Testis (tissue), 3 donors: ENCODE data around the gene SMARCD2. TPM values are rescaled to one million over a fixed set of nuclear protein-coding genes. Genes with fewer than 3 reads are reported as not detected.

ENCODE experiments used
- DNase-seq: peaks from one replicate; pipeline ENCODE4 v3.0.0-alpha.2; 2019
- H3K27ac ChIP-seq, 2 donors: fragments of 200-600 bp; sonication (generic); one replicate each; pipeline ENCODE4 v1.5.1; 2019
- H3K27me3 ChIP-seq: fragments of 200-600 bp; sonication (generic); one replicate; pipeline ENCODE4 v1.5.1; 2019
- H3K36me3 ChIP-seq: fragments of 200-600 bp; sonication (generic); one replicate; pipeline ENCODE4 v1.5.1; 2017; ENCODE audit warnings: low read depth; ENCODE audit errors: missing control alignments
- H3K4me1 ChIP-seq: fragments of 200-600 bp; sonication (generic); one replicate; pipeline ENCODE4 v1.5.1; 2019
- H3K4me3 ChIP-seq, 2 donors: fragments of 200-600 bp; sonication (generic); one replicate each; pipeline ENCODE4 v1.5.1; 2017 to 2019
- H3K9me3 ChIP-seq: fragments of 200-600 bp; sonication (generic); one replicate; pipeline ENCODE4 v1.5.1; 2017
- CTCF ChIP-seq, 3 experiments: fragments of 450-650 bp in 2 of 3; fragments of 200-600 bp in 1 of 3; sonication (generic) in 1 of 3; IDR thresholded peaks; one replicate each; pipeline ENCODE4 v1.5.1; 2016 to 2019; ENCODE audit warnings: antibody characterized with exemption in 3 of 3, mild to moderate bottlenecking in 2 of 3, moderate library complexity in 1 of 3
- POLR2A ChIP-seq: fragments of 450-650 bp; IDR thresholded peaks from one replicate; pipeline ENCODE4 v1.6.1; 2017; ENCODE audit warnings: antibody characterized with exemption, mild to moderate bottlenecking, moderate library complexity
- WGBS, 2 donors: methylation state at CpG; one replicate each; pipeline ENCODE4 v1.1.5; 2018; 5-methylcytosine and 5-hydroxymethylcytosine counted together
- intact Hi-C: fragments of 100-400 bp; cut with DNase I; formaldehyde crosslinking; loops from one replicate; pipeline ENCODE4 v1.15.1; 2023; ENCODE audit warnings: low total_unique reads
- polyA plus RNA-seq: library from polyadenylated mRNA; stranded (reverse); fragments of 350-450 nt; fragmentation: Illumina TruSeq; extraction: RNeasy Lipid Tissue Mini Kit (QIAGEN cat#74804); gene quantifications from one replicate; pipeline ENCODE4 v1.2.3, GENCODE V29; 2014; ENCODE audit warnings: low read depth, low replicate concordance; ENCODE audit not compliant: insufficient read depth
- total RNA-seq, 2 donors: library from RNA; depleted of rRNA; stranded (reverse); fragments of >200 nt; gene quantifications; one replicate each; pipeline ENCODE4 v1.2.3, GENCODE V29; 2016

Gene SMARCD2
- total and polyA plus RNA-seq, 3 donors from 2014 or later = 95.2 to 122 (median 121) TPM

GRCh38 chr17:63853260-63853659 is 10.8 kb upstream of the SMARCD2 start:
- Histone ChIP-seq H3K4me3 (no peak overlapping the region), H3K9me3 (no peaks in the 10 kb centered on the region), H3K36me3 (no peaks in the 10 kb centered on the region), H3K27me3 (no peaks in the 10 kb centered on the region), H3K4me1 (no peaks in the 10 kb centered on the region), H3K27ac (no peak overlapping the region)
- TF ChIP-seq POLR2A (no peak), CTCF (IDR thresholded peaks at IDR 0.05) (no peak)
- no peak for DNase-seq
- intact Hi-C loops = no loop called here
- WGBS, 2 donors = 78 to 81% methylated on average over 2 of the region's 2 CpGs

GRCh38 chr17:63850401-63850800 is 7.9 kb upstream of the SMARCD2 start:
- Histone ChIP-seq H3K27ac (no peak overlapping the region), H3K4me1 (peaks cover 3% of the 10 kb centered on the region), H3K9me3 (no peaks in the 10 kb centered on the region), H3K36me3 (no peaks in the 10 kb centered on the region), H3K4me3 (no peak overlapping the region), H3K27me3 (no peaks in the 10 kb centered on the region)
- intact Hi-C loops = no loop called here
- WGBS, 2 donors = 52 to 65% methylated on average over 9 of the region's 9 CpGs
- no peak for DNase-seq
- TF ChIP-seq POLR2A (no peak), CTCF (IDR thresholded peaks at IDR 0.05) (no peak)

- H3K27ac ChIP-seq = peak overlapping the region; percentile 2 to 80
- H3K4me3 ChIP-seq = peak overlapping the region; percentile 34 to 48
- peak; percentile 95 for DNase-seq
- H3K9me3 ChIP-seq = no peaks in the 10 kb centered on the region
- WGBS, 2 donors = 5 to 7% methylated on average over 35 to 82 of the region's 82 CpGs
- intact Hi-C loops = no loop called here
- TF ChIP-seq POLR2A (no peak), CTCF (IDR thresholded peaks at IDR 0.05) (peak; percentile 69 to 85 (median 74))
- H3K36me3 ChIP-seq = no peaks in the 10 kb centered on the region
- H3K4me1 ChIP-seq = peaks cover 3% of the 10 kb centered on the region
- H3K27me3 ChIP-seq = no peaks in the 10 kb centered on the region
Observed at GRCh38 chr17:63848834-63849689, 6.6 kb upstream of the SMARCD2 start.

GRCh38 chr17:63847525-63848249 is 5.2 kb upstream of the SMARCD2 start:
- intact Hi-C loops = no loop called here
- DNase-seq = no peak
- Histone ChIP-seq H3K9me3 (no peaks in the 10 kb centered on the region), H3K27me3 (no peaks in the 10 kb centered on the region), H3K4me1 (peaks cover 3% of the 10 kb centered on the region), H3K36me3 (no peaks in the 10 kb centered on the region), H3K27ac (no peak overlapping the region), H3K4me3 (no peak overlapping the region)
- WGBS, 2 donors = 79 to 82% methylated on average over 3 of the region's 3 CpGs
- TF ChIP-seq POLR2A = no peak
- no peak for TF ChIP-seq CTCF (IDR thresholded peaks at IDR 0.05)
